ES-I3 (cell line): ENCODE data around the gene OGDHL.

Experiments
- H3K36me3 ChIP-seq: 2 replicates; pipeline ENCODE4 v1.6.1; 2013; ENCODE audit warnings: mild to moderate bottlenecking, low read length, control low read depth, moderate library complexity; ENCODE audit not compliant: insufficient read depth
- H3K4me1 ChIP-seq: 2 replicates; pipeline ENCODE4 v1.6.1; 2013; ENCODE audit warnings: mild to moderate bottlenecking, control low read depth, low read length; ENCODE audit not compliant: insufficient read depth
- H3K9ac ChIP-seq: 2 replicates; pipeline ENCODE4 v1.6.1; 2013; ENCODE audit warnings: low read depth, mild to moderate bottlenecking, low read length, moderate library complexity
- H3K9me3 ChIP-seq: 2 replicates; pipeline ENCODE4 v1.6.1; 2013; ENCODE audit warnings: mild to moderate bottlenecking, low read length, moderate library complexity; ENCODE audit not compliant: control insufficient read depth, insufficient read depth

The OGDHL gene

DNA sequence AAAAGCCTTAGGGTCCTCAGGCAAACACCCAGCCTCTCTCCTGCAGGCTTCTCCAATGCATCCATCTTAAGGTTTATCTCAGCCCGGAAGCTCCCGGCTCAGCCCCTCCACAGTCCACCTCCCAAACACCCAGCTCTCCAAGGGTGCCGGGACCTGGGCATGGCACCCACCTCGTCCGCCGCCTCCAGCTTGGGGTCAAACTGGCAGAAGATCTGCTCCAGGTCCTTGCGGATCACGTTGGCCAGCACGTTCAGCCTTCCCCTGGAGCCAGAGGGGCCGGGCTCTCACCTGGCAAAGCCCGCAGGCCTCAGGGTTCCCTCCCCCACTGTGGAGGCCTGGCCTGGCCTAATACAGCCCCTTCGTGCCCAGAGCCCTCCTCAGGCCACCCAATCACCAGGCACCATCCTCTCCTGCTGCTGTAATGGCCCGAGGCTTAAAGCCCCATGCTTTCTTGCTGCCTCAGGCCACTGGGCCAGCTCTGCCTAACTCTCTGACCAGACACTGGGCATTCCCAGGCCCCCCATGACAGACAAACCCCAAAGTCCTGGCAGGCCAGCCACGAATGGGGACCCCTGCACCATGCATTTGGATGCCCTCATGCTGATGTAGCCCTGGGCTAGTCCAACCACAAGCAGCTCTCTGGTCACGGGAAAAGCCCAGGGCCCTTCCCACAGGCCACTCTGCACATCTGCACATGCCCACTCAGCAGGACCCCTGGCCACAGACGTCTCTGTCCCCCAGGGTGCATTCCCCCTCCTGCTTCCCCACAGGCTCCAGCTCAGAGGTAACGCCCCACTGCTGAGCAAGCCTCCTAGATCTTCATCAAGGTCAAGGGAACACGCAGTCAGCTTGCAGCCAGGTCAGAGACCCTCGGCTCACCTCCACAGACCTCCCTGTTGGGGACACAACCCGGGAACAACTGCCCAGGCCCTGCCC, 12.3 kb downstream of the OGDHL start:
- Histone ChIP-seq H3K36me3 (peaks cover 7% of the 10 kb centered on the region; the same call in 1 of the 2 replicates), H3K9ac (no peak overlapping the region), H3K4me1 (no peaks in the 10 kb centered on the region), H3K9me3 (no peaks in the 10 kb centered on the region)

DNA sequence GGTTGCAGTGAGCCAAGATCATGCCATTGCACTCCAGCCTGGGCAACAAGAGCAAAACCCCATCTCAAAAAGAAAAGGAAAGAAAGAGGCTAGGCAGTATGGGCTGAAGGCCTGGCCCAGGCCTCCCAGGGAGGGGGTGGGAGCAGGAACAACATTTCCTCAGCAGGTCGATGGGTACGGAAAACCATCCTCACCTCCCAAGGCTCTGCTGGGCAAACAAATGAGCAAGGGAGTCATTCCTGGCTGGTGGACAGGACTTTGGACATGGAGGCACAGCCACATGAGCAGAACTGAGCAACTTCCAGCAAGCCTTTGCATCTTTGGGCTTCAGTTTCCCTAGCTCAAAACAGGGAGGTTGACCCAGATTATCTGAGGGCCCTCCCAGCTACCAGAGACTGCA, 13.0 kb downstream of the OGDHL start:
- Histone ChIP-seq H3K9me3 (no peaks in the 10 kb centered on the region), H3K36me3 (peaks cover 4% of the 10 kb centered on the region; the same call in 1 of the 2 replicates), H3K9ac (no peak overlapping the region), H3K4me1 (no peaks in the 10 kb centered on the region)

DNA sequence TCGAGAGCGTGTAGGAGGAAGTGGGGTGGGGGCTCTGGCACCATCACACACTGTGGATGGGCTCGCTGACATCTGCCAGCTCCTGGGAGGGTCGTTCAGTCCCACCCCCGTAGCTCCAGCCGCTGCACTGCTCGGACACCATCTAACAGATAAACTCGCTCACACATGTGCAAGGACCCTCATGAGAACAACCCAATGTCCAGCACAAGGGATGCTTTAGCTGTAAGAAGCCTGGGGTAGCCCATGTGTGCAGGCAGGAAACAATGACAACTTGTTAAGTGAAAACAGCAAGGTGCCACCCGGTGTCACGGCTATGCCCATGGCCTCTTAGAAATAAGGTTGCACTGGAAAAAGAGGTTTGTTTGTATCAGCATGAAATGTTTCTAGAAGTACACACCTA, 14.1 kb downstream of the OGDHL start:
- Histone ChIP-seq H3K9ac (no peak overlapping the region), H3K4me1 (no peaks in the 10 kb centered on the region), H3K9me3 (no peaks in the 10 kb centered on the region), H3K36me3 (peaks cover 4% of the 10 kb centered on the region; the same call in 1 of the 2 replicates)

DNA sequence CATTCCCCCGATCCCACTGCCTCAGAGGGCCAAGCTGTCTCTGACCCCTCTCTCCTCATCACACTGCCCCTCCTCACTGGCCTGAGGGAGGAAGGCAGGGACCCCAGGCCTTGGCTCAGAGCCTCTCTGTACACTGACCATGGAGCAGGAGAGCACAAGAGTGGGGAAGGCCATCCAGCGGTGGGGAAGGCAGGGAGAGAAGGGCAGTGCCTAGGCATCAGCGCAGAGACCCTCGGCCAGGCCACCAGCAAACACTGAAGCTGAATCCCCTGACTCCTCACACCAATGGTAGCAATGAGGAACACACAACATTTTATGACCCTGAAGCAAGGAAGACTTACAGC, 14.8 kb downstream of the OGDHL start:
- Histone ChIP-seq H3K4me1 (no peaks in the 10 kb centered on the region), H3K9me3 (no peaks in the 10 kb centered on the region), H3K9ac (no peak overlapping the region), H3K36me3 (peaks cover 4% of the 10 kb centered on the region; the same call in 1 of the 2 replicates)

DNA sequence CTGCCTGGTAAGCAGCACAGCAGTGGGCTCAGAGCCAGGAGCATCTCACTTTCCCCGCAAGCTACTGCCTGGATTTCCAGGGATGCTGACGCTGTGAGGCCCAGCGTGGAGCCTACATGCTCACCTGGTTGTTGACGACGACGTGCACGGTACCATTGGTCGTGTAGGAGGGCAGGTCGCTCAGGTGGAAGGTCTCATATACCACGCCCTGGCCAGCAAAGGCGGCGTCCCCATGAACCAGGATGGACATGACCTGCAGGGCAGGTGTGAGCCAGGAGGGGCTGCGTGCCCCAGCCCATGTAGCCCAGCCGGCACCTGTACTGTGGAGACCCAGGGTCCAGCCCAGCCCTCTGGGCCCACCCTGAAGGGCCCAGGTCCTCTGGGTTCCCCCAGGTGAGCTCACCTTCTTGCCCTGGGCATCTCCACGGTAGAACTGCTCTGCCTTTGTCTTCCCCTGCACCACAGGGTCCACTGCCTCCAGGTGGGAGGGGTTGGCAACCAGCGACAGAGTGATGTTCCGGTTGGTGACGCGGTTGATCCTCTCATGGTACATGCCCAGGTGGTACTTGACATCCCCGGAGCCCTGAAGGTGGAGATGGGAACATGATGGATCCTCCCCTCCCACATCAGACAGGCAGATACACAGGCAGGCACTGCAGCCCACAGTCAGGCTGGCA, 15.4 kb downstream of the OGDHL start:
- Histone ChIP-seq H3K36me3 (peaks cover 4% of the 10 kb centered on the region), H3K9me3 (no peaks in the 10 kb centered on the region), H3K4me1 (no peaks in the 10 kb centered on the region), H3K9ac (no peak overlapping the region)

DNA sequence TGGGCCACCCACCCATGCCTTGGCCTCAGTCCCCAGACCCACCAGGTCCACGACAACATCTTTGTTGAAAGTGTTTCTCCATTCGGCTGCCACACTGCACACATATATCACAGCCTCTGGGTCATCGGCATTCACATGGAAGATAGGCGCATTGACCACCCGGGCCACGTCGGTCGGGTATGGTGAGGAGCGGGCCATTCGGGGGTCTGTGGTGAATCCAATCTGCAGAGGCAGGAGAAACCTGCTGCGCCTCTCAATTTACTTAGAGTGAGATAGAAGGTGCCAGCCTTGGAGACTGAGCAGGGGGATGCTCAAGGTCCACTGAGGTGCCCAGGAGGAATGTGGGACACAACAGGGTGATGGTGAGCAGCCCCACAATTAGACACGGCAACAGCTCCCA, 16.4 kb downstream of the OGDHL start:
- Histone ChIP-seq H3K9ac (no peak overlapping the region), H3K9me3 (no peaks in the 10 kb centered on the region), H3K36me3 (peaks cover 4% of the 10 kb centered on the region), H3K4me1 (no peaks in the 10 kb centered on the region)

DNA sequence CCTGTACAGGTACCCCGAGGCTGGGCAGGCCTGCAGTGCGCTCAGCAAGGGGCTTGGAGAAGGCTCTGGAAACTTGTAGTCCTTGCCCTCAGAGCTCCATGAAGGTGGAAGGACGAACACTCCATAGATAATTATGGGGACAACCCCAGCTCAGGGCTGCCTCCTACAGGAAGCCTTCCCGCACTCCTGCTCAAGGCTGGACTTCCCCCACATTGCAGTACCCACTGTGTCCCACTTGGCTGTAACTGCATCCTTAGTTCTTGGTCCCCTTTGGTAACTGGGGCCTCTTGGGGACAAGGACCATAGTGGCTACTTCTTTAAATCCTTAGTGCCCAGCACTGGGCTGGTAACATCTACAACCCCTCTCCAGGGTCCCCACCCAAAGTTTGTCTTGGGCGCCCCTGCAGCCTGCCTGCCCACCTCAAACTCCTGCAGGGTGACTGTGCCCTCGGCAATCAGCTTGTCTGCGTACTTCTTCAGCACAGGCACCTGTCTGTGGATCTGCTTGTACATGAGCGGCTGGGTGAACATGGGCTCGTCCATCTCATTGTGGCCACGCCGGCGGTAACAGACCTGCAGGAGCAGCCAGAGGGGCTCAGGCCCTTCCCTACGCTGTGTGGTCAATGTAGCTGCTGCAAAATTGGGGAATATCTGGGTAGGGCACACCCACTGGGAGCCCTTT, 17.1 kb downstream of the OGDHL start:
- peaks cover 4% of the 10 kb centered on the region for H3K36me3 ChIP-seq
- H3K4me1 ChIP-seq, result no peaks in the 10 kb centered on the region
- no peak overlapping the region for H3K9ac ChIP-seq
- H3K9me3 ChIP-seq, result no peaks in the 10 kb centered on the region

DNA sequence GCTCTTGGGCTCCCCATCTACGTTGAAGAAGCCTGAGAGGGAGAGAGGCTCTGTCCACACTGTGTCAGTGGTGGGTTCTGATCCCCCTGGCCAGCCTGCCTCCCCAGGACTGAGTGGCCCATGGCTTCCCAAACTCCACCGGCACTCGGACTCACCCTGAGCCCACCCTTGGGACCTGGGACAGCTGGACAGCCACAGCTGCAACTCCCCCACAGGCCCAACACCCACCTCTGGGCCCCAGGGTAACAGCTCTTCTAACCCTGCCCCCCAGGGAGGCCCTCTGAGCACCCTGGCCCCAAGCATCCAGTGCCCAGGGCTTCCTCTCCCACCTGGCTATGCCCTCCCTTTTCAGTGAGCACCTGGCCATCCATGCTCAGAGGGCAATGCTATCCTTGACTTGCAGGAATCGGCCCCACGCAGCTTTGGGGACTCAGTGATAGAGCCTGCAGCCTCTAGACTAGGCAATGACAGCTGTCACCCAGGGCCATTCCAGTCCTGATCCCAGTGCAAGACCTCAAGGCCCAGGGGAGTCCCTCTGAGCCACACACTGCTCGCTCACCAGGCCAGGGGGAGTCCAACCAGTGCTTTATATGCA, 17.9 kb downstream of the OGDHL start:
- H3K4me1 ChIP-seq, result no peaks in the 10 kb centered on the region
- no peak overlapping the region for H3K9ac ChIP-seq
- H3K9me3 ChIP-seq, result no peaks in the 10 kb centered on the region
- peaks cover 4% of the 10 kb centered on the region for H3K36me3 ChIP-seq

DNA sequence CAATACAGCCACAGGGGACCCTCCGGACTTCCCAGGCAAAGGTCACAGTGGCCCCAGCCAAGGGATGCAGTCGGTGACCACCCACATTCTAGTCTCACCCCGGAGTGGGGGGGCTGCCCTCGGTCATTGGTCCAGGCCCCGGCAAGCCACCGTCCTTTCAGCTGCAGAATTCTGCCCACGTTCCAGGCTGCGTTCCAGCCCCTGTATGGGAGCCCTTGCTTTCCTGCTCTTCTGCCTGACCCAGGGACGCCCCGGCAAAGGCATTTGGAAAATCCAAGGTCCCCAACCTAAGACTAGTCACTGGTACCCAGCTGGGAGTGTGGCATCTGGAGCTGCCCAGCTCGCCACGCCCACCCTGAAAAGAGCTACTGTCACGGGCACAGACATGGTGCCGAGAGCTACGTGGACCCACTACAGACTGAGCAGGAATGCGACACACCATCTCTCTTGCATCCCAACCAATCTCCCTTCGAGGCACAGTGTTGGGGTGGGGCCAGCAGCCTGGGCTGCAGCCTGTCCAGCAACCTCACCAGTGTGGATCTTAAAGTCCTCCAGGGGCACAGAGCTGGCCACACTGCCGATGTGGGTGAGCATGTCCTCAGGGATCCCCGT, 18.6 kb downstream of the OGDHL start:
- H3K36me3 ChIP-seq, result peaks cover 4% of the 10 kb centered on the region
- H3K9ac ChIP-seq, result no peak overlapping the region
- H3K9me3 ChIP-seq, result no peaks in the 10 kb centered on the region
- no peaks in the 10 kb centered on the region for H3K4me1 ChIP-seq

DNA sequence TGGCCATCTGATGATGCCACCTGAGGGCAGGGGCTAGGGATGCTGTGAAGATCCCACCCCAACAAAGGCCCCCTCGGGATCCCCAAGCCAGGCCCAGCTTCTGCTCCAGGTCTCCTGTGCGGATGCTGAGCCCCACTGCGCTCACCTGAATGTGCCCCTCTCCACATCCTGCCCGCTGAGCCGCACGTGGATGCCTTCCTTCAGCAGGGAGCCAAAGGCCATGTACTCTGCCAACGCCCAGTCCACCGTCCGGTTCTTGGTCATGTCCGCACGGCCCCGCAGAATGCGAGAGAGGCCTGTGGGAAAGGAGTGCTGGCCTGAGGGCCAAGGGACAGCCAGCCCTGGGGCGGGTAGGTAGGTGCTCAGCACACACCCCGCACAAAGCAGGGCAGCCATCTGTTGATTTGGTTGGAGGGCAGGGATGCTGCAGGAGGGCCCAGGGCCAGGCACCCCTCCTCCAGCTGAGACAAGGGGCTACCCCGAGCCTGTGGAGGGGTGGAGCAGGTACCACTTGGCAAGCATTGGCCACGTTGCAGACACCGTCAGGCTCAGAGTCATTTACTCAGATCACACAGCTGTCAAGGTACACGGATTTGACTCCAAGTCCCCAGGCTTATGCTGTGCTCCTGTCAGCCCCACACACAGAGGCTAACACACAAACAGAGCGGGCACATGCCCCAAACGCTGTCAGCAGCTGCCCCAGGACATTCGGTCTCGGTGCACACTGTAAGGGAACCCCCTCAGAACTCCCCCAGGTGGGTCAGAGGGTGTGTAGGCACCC, 19.2 kb downstream of the OGDHL start:
- H3K9me3 ChIP-seq, result no peaks in the 10 kb centered on the region
- no peak overlapping the region for H3K9ac ChIP-seq
- H3K4me1 ChIP-seq, result no peaks in the 10 kb centered on the region
- peaks cover 4% of the 10 kb centered on the region for H3K36me3 ChIP-seq

DNA sequence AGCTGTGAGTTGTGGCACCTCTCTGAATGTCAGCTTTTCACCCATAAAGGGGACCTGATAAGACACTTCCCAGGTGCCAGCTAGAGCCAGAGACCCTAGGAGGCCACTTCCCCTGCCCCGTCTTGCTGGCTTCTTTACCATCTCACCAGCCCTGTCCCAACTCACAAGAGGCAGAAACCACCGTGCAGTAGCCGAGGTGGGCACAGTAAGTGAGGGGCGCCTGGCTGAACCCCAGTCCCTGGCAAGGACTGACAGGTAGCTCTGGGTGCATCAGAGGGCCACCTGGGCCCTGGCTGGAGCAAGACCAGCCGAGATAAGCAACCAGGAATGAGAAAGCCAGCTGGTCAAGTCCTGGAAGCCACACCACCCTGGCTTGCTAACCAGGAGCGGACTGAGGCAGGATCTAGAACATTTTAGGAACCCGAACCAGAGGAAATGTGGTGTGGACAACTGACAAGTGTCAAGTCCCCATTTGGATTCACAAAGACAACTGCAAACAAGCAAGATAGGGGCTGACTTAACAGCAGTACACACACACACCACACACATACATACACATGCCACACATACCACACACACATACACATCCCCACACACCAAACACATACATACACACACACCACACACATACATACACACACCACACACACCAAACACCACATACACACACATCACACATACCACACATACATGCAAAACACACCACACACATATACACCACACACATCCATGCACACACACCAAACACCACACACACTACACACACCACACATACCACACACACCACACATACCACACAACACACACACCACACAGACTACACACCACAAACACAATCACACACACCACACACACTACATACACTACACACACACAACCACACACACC, 20.8 kb downstream of the OGDHL start:
- Histone ChIP-seq H3K4me1 (no peaks in the 10 kb centered on the region), H3K9ac (no peak overlapping the region), H3K36me3 (peaks cover 3% of the 10 kb centered on the region), H3K9me3 (no peaks in the 10 kb centered on the region)

DNA sequence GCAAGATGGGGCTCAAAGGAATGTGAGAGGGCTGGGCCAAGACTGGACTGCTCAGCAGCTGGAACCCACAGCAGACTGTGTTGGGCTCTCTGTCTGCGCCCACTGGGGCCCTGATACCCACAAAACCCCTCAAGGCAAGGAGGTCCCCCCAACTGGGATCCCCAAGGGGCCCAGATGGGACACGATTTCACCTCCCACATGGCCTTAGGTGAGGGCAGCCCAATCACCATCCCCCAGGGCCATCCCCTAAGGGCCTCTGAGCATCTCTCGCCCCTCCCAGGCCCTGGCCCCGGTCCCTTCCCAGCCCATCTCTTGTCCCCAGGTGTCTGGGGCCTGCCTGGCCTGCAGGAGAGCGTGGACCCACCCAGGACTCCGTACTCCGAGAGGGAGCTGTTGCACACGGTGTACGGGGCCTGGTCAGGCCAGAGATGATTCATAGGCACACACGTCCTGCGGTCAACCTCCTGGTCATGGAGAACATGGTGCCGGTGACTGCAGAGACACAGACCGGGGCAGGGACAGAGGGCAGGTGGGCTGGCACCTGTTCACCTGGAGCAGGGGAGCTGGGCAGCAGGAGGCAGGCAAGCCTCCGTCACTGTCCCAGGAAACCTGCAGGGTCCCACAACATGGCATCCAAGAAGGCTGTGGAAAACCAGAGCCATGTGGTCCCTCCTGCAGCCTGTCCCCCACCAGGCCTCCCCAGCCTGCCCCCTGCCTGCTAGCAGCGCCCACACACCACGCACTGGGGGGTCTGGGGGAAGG, 21.6 kb downstream of the OGDHL start:
- no peaks in the 10 kb centered on the region for H3K9me3 ChIP-seq
- H3K36me3 ChIP-seq, result no peaks in the 10 kb centered on the region; the same call in none of the 2 replicates
- H3K9ac ChIP-seq, result no peak overlapping the region
- H3K4me1 ChIP-seq, result no peaks in the 10 kb centered on the region
